ENCODE data around the gene LIN54. TPM values are rescaled to one million over a fixed set of nuclear protein-coding genes. Genes with fewer than 3 reads are reported as not detected.

LIN54 gene
- total and polyA plus RNA-seq, 9 donors: 3.8 to 10.0 (median 7.4) TPM

- TF ChIP-seq CTCF (IDR thresholded peaks at IDR 0.05) (no peak), POLR2A (IDR thresholded peaks at IDR 0.05) (no peak), EP300 (IDR thresholded peaks at IDR 0.05) (no peak)
- intact Hi-C loops (cut with DNase I): no loop called here
- WGBS, 3 donors: 90 to 95% (median 93%) methylated on average over 1 of the region's 1 CpG
- Histone ChIP-seq H3K9me3 (no peaks in the 10 kb centered on the region), H3K4me3 (no peak overlapping the region), H3K4me1 (ENCODE audit: insufficient read depth) (no peaks in the 10 kb centered on the region), H3K36me3 (no peaks in the 10 kb centered on the region), H3K27ac (no peak overlapping the region), H3K27me3 (no peaks in the 10 kb centered on the region)
- no peak for DNase-seq
Measured at GRCh38 chr4:82981138-82981537, 29.5 kb downstream of the LIN54 start.

DNA sequence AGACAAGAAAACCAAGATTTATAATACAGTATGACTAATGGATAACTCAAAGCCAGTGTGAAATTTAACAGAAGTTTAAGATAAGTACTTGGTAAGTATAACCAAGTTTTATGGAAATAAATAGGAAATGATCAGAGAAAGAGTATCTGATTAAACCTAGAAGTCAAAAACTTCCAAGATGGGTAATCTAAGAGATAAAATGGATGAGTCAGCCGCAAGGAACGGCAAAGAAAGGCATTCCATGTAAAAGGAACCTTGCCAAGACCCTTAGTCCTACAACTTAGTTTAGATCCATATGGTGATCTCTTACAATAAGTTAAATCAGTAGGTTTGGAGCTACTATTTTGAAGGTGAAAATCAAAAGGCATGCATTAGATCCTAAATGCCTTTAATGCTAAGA, 34.8 kb downstream of the LIN54 start:
- Histone ChIP-seq H3K27ac (no peak overlapping the region), H3K27me3 (no peaks in the 10 kb centered on the region), H3K4me3 (no peak overlapping the region), H3K4me1 (ENCODE audit: insufficient read depth) (no peaks in the 10 kb centered on the region), H3K36me3 (no peaks in the 10 kb centered on the region), H3K9me3 (no peaks in the 10 kb centered on the region)
- intact Hi-C loops (cut with DNase I): no loop called here
- DNase-seq: no peak
- TF ChIP-seq EP300 (IDR thresholded peaks at IDR 0.05) (no peak), POLR2A (IDR thresholded peaks at IDR 0.05) (no peak), CTCF (IDR thresholded peaks at IDR 0.05) (no peak)
- 90 to 94% (median 90%) methylated on average over 2 of the region's 2 CpGs for WGBS, 3 donors

DNA sequence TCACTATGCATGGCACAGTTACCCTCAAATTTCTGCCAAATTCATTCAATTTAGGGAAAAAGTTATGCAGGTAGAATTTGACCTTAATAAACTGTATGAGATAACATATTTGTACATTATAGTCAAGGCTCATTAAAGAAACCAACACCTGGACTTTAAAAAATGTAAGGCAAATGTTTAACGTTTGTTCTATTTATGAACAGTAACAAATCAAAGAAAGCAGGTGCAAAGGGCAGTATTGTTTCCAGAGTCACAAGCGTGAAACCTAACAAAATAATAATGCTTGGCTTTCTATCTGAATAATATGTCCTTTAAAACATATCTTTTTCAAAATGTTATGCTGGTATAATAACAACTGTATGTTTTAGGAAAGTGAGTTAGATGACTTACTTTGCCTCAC, 41.2 kb downstream of the LIN54 start:
- Histone ChIP-seq H3K4me3 (no peak overlapping the region), H3K9me3 (no peaks in the 10 kb centered on the region), H3K27me3 (no peaks in the 10 kb centered on the region), H3K27ac (no peak overlapping the region), H3K4me1 (ENCODE audit: insufficient read depth) (no peaks in the 10 kb centered on the region), H3K36me3 (no peaks in the 10 kb centered on the region)
- DNase-seq: no peak
- TF ChIP-seq CTCF (IDR thresholded peaks at IDR 0.05): no peak
- TF ChIP-seq POLR2A (IDR thresholded peaks at IDR 0.05): no peak
- no peak for TF ChIP-seq EP300 (IDR thresholded peaks at IDR 0.05)
- intact Hi-C loops (cut with DNase I): no loop called here
- WGBS, 3 donors: 81 to 86% (median 85%) methylated on average over 2 of the region's 2 CpGs

GRCh38 chr4:82968972-82969371, 41.7 kb downstream of the LIN54 start:
- intact Hi-C loops (cut with DNase I): no loop called here
- TF ChIP-seq POLR2A (IDR thresholded peaks at IDR 0.05) (no peak), EP300 (IDR thresholded peaks at IDR 0.05) (no peak)
- Histone ChIP-seq H3K27ac (no peak overlapping the region), H3K27me3 (no peaks in the 10 kb centered on the region), H3K9me3 (no peaks in the 10 kb centered on the region), H3K36me3 (no peaks in the 10 kb centered on the region), H3K4me1 (ENCODE audit: insufficient read depth) (no peaks in the 10 kb centered on the region), H3K4me3 (no peak overlapping the region)
- DNase-seq: no peak
- 91 to 93% (median 92%) methylated on average over 4 of the region's 4 CpGs for WGBS, 3 donors

DNA sequence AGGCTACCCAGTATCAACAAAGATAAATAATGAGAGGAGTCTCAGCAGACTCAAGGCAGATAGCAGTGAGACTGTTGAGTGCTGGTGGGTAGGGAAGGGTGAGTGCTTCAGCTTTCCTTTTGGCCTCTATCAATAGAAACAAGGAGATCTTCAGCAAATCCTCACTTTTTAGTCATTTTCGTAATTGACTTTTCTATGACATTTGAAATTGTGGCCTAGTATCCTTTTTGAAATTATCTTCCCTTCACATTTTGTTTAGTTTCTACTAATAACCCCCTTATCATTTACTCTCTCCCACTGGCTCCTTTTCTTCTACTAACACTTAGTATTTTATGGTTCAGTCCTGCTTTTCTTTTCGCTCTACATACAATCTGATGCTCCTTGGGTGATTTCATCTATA, 44.9 kb downstream of the LIN54 start:
- no peak for DNase-seq
- H3K27ac ChIP-seq: no peak overlapping the region
- no peak overlapping the region for H3K4me3 ChIP-seq
- no peaks in the 10 kb centered on the region for H3K9me3 ChIP-seq
- no peaks in the 10 kb centered on the region for H3K4me1 ChIP-seq (ENCODE audit: insufficient read depth)
- WGBS, 3 donors: 96 to 98% (median 96%) methylated on average over 2 of the region's 2 CpGs
- TF ChIP-seq EP300 (IDR thresholded peaks at IDR 0.05): no peak
- TF ChIP-seq CTCF (IDR thresholded peaks at IDR 0.05): no peak
- TF ChIP-seq POLR2A (IDR thresholded peaks at IDR 0.05): no peak
- H3K27me3 ChIP-seq: no peaks in the 10 kb centered on the region
- no peaks in the 10 kb centered on the region for H3K36me3 ChIP-seq
- intact Hi-C loops (cut with DNase I): no loop called here
